AG09309 (cell line): ENCODE measurements around the gene BAG5.

Experiments
- DNase-seq: peaks from one replicate; pipeline ENCODE4 v3.0.0-alpha.2; 2010; ENCODE audit warnings: low read depth
- H3K4me3 ChIP-seq: 2 replicates; pipeline ENCODE4 v1.5.1; 2011; ENCODE audit warnings: mild to moderate bottlenecking, low read depth, low read length, moderate library complexity; ENCODE audit not compliant: control insufficient read depth
- TF ChIP-seq, protein P1 (sequence below): IDR thresholded peaks from 2 replicates; pipeline ENCODE4 v1.5.1; 2011; ENCODE audit warnings: mild to moderate bottlenecking, low read depth, low read length, inconsistent platforms; ENCODE audit not compliant: insufficient read depth, control insufficient read depth; ENCODE audit errors: missing control alignments

BAG5 gene

DNA sequence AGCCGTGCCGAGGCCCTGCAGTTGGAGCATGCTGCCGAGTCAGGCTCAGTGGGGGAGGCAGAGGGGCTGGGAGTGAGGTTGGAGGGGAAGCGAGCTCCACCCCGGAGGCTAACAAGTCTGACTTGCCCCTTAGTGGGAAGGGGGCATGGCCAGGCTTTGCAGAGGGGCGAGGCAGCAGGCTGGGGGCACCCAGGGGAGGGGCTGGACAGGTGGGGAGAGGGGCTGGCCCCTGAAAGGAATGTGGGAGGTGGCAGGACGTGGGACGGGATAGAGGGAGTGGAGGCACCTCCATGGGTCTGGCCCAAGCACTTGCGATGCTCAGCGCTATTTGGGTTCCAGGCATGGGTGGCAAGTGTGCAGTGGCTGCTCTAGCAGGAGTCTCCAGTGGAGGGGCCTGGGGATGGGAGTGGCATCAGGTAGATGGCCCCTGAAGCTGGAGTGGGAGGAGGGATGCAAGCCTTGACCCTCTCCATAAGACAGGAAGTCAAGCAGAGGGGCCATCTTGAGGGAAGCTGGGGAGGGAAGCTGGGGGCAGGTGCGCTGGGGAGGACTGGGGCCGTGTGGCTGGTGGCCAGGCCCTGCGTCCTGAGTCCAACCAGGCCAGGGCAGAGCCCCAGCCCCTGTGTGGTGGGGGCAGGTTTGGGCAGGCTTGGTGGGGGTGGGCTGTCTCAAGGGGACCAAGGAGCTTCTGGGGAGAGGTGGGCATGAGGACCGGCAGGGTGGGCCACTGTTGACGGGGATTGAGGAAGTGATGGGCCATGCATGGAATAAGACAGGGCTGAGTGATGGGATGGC is 30.8 kb downstream of the BAG5 start:
- TF ChIP-seq, protein P1, sequence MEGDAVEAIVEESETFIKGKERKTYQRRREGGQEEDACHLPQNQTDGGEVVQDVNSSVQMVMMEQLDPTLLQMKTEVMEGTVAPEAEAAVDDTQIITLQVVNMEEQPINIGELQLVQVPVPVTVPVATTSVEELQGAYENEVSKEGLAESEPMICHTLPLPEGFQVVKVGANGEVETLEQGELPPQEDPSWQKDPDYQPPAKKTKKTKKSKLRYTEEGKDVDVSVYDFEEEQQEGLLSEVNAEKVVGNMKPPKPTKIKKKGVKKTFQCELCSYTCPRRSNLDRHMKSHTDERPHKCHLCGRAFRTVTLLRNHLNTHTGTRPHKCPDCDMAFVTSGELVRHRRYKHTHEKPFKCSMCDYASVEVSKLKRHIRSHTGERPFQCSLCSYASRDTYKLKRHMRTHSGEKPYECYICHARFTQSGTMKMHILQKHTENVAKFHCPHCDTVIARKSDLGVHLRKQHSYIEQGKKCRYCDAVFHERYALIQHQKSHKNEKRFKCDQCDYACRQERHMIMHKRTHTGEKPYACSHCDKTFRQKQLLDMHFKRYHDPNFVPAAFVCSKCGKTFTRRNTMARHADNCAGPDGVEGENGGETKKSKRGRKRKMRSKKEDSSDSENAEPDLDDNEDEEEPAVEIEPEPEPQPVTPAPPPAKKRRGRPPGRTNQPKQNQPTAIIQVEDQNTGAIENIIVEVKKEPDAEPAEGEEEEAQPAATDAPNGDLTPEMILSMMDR = no peak
- no peak overlapping the region for H3K4me3 ChIP-seq
- no peak for DNase-seq

DNA sequence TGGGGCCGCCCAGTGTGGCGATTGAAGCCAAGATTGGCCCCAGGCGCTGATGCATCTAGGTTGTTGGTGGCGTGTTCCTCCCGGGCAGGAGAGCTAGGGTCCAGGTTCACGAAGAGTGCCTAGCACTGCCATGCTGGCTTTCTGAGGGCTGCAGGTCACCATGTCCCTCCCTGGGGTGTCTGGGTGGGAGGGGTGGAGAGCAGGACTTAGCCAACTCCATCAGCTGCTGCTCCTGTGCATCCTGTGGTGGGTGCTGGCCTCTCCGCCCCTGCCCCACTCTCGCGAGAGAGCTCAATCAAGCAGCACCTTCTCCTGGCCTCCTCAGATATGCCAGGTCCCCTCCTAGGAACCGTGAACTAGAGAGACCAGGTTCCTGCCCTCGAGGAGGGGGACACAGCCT is 31.6 kb downstream of the BAG5 start:
- no peak overlapping the region for H3K4me3 ChIP-seq
- TF ChIP-seq, protein P1 = no peak

DNA sequence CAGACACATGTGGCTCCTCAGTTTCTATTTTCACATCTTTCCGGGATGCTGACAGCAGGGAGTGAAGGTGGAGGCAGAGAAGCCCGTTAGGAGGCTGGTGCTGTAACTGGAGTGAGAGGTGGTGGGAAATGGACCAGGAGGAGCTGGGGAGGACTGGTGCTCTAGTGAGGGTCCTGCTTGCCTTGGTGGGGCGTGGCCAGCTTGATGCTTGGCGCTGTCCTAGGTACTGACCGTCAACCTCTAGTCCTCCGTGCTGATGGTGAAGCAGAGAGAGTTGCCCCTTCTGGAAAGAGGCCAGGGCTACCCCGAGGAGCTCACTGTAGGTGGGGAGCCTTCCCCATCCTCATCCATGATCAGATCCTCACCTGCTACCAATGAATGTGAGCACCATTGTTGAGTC is 32.1 kb downstream of the BAG5 start:
- TF ChIP-seq, protein P1 = no peak
- no peak for DNase-seq
- peak overlapping the region; percentile 92 for H3K4me3 ChIP-seq

More for the DNA sequence above, 31.6 kb downstream of the BAG5 start:
- DNase-seq = no peak

DNA sequence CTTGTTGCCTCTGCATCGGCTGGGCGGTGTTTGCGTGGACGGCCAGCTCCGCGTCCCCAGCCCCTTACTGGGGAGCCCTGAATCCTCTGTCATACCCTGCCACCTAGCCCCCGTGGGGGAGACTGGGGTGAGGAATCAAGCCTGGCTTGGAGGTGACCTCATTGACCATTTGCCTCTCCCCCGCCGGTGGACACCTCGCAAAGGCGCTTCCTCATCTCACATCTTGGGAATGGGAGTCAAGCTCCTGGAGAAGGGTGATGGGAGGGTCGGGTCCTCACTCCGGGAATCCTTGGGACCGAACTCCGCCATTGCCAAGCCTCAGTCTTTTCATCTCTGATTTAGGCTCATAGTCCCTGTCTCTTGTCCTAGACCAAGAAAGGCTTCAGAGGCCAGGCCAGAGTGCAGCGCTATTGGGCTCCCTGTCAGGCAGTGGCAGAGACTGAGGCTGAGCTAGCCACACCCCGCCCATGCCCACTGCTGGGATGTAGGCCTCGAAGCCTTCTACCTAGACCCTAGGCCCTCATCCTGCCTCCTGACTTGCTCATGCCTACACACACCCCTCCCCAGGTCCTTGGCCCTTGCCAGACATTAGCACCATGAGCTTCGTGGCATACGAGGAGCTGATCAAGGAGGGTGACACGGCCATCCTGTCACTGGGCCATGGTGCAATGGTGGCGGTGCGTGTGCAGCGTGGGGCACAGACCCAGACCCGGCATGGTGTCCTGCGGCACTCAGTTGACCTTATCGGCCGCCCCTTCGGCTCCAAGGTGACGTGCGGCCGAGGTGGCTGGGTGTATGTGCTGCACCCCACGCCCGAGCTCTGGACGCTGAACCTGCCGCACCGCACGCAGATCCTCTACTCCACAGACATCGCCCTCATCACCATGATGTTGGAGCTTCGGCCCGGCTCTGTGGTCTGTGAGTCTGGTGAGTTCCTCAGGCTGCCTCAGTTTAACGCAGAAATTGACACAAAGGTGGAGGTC is 32.8 kb downstream of the BAG5 start:
- TF ChIP-seq, protein P1 = no peak
- no peak for DNase-seq
- peak overlapping the region; percentile 92 for H3K4me3 ChIP-seq

DNA sequence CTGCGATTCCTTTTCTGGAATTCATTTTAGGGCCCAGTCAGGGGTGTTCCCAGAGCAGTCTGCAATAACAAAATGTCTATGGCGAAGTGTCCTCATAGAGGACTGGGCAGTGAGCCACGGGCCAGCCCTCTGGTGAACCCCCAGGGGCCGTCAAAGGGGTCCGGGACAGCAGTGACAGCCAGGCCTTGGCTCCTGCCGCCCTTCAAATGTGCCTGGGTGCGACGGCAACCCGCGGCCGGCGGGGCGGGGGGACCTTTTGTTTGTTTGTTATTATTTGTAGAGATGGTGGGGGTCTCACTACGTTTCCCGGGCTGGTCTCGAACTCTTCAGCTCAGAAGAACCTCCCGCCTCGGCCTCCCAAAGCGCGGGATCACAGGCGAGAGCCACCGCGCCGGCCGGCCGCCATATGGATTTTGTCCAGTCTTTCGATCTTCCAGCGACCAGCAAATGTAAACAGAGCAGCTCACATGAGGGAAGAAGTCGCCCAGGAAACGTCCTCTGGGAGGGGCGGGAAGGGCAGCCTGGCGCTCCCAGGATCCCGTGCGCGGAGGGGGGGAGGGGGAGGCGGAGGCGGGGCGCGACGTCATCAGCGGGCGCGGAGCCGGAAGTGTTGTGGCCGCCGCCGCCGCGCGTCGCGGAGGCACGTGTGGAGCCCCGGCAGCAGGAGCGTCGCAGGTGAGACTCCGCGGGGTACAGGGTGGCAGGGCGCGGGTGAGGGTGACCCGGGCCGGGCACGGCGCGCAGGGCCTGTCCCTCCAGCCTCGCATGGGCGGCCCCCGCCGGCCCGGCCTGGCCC is 33.7 kb downstream of the BAG5 start, which contains the start of gene TRMT61A:
TRMT61A (plus strand) TSS at position 610 of the 796 bp plus-strand sequence. CDS start 783 bp downstream, outside the sequence.
- peak within 1 kb of the TSS; percentile 92 for H3K4me3 ChIP-seq
- TF ChIP-seq, protein P1 = no peak
- DNase-seq = peak; percentile 62

DNA sequence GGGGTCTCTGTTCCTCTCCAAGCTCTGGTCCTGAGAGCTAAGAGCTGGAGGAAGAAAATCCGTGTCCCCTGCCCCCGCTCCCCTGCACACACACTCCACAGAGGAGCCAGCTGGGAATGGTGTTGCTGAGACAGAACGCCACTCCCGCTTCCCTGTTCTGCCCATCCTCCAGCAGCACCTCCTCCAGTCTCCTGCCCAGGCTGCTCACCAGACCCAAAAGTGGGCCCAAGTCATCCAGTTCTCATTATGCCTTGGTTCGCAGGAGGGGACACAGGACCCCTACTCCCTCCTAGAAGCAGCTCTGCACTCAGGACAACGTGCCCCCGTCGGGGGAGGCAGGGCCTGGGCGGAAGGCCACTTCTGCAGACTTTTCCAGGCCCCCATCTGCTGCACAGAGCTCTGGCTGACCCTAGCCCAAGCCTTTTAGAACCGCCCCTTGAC is 34.3 kb downstream of the BAG5 start:
- no peak for DNase-seq
- TF ChIP-seq, protein P1 = no peak
- peak overlapping the region; percentile 92 for H3K4me3 ChIP-seq
